SH-SY5Y (cell line): ENCODE results near the gene AATK.

Source experiments
- GATA2 ChIP-seq: IDR thresholded peaks from 2 replicates; pipeline ENCODE4 v1.6.1; 2011; ENCODE audit warnings: mild to moderate bottlenecking, low read depth, low read length
- GATA3 ChIP-seq: IDR thresholded peaks from 2 replicates; pipeline ENCODE4 v1.6.1; 2011; ENCODE audit warnings: low read depth, mild to moderate bottlenecking, low read length, moderate library complexity

DNA sequence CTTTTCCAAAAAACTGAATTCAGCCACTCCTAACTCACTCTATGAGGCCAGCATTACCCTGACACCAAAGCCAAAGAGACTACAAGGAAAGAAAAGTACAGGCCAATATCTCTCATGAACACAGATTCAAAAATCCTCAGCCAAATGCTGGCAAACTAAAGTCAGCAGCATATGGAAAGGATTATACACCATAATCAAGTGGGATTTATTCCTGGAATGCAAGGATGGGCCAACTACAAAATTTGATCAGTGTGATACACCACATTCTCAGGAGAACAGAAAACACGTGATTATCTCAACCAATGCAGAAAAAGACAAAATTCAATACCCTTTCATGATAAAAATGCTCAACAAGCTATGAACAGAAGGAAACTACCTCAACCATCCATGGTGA lies 7.7 kb upstream of the AATK start:
- TF ChIP-seq GATA2 (no peak), GATA3 (no peak)
